Hematopoietic multipotent progenitor cell treated with erythropoietin and hydrocortisone succinate and interleukin-3 and kit ligand, for 17 days (in vitro differentiated cells): Measurements from ENCODE around the gene LIPE.

ENCODE experiments used
- DNase-seq: peaks from one replicate; pipeline ENCODE4 v3.0.0-alpha.2; 2015; ENCODE audit warnings: low spot score

The LIPE gene

GRCh38 chr19:42352301-42353259 is 74.6 kb downstream of the LIPE start:
- DNase-seq: no peak
